ENCODE measurements around the gene MROH2A.

MROH2A gene

GRCh38 chr2:233858331-233858730 lies 80.2 kb downstream of the MROH2A start:
- TF ChIP-seq FOXP2 (optimal IDR thresholded peaks at IDR 0.05; ENCODE audit: borderline replicate concordance, extremely low read depth, extremely low read length, insufficient read depth), result no peak

GRCh38 chr2:233862261-233862768 lies 84.2 kb downstream of the MROH2A start:
- TF ChIP-seq TAF1 (IDR thresholded peaks at IDR 0.05; ENCODE audit: borderline replicate concordance, insufficient read depth, low read length), result no peak
- TF ChIP-seq POLR2AphosphoS5 (IDR thresholded peaks at IDR 0.05; ENCODE audit: low read depth, low read length), result no peak
- TF ChIP-seq FOXP2 (optimal IDR thresholded peaks at IDR 0.05; ENCODE audit: borderline replicate concordance, extremely low read depth, extremely low read length, insufficient read depth), result no peak
- no peak for TF ChIP-seq SIN3A (IDR thresholded peaks at IDR 0.05; ENCODE audit: borderline replicate concordance, insufficient read depth, low read length)
- no peak for TF ChIP-seq REST (IDR thresholded peaks at IDR 0.05; ENCODE audit: insufficient read depth in 1 of 2, low read depth in 2 of 2, low read length in 2 of 2)

DNA sequence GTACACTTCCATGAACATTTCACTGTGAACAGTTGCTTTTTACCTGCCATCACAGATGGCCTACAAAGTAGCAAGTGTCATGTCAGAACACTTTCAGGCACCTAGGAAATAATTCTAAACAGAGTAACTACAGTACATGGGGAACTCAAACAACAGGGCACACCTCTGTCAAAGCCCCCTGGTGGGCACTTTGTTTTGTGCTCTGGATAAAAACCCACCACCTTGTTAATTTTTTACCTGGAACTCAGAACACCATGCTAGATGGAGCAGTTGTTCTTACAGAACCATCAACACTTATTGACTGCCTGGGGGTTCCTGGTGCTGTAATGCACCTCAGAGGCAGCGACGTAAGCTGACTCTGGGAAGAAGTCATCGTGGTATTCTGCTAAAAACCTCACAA lies 87.7 kb downstream of the MROH2A start:
- TF ChIP-seq SIN3A (IDR thresholded peaks at IDR 0.05; ENCODE audit: borderline replicate concordance, insufficient read depth, low read length) (no peak), TAF1 (IDR thresholded peaks at IDR 0.05; ENCODE audit: borderline replicate concordance, insufficient read depth, low read length) (no peak), FOXP2 (optimal IDR thresholded peaks at IDR 0.05; ENCODE audit: borderline replicate concordance, extremely low read depth, extremely low read length, insufficient read depth) (no peak), REST (IDR thresholded peaks at IDR 0.05; ENCODE audit: insufficient read depth in 1 of 2, low read depth in 2 of 2, low read length in 2 of 2) (no peak), POLR2AphosphoS5 (IDR thresholded peaks at IDR 0.05; ENCODE audit: low read depth, low read length) (no peak)

DNA sequence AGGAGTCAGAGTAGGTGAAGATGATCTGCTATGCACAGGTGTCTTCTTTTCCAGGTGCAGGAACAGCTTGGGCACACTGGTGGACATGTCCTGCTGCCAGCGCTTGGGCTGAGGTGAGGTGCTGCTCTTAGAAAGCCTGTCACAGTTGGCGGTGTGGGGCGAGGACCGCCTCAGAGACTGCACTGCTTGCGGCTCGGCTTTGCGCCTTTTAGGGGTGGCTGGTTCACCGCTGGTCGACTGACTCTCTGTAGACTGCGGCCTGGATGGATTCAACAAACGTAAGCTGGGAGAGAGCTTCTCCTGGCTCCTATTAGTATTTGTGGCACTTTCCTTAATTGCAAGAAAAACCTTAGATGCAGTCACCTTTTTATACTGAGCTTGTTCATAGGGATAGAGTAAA lies 88.3 kb downstream of the MROH2A start:
- TF ChIP-seq REST (IDR thresholded peaks at IDR 0.05; ENCODE audit: insufficient read depth in 1 of 2, low read depth in 2 of 2, low read length in 2 of 2) (no peak), FOXP2 (optimal IDR thresholded peaks at IDR 0.05; ENCODE audit: borderline replicate concordance, extremely low read depth, extremely low read length, insufficient read depth) (no peak), SIN3A (IDR thresholded peaks at IDR 0.05; ENCODE audit: borderline replicate concordance, insufficient read depth, low read length) (no peak), POLR2AphosphoS5 (IDR thresholded peaks at IDR 0.05; ENCODE audit: low read depth, low read length) (no peak), TAF1 (IDR thresholded peaks at IDR 0.05; ENCODE audit: borderline replicate concordance, insufficient read depth, low read length) (no peak)

DNA sequence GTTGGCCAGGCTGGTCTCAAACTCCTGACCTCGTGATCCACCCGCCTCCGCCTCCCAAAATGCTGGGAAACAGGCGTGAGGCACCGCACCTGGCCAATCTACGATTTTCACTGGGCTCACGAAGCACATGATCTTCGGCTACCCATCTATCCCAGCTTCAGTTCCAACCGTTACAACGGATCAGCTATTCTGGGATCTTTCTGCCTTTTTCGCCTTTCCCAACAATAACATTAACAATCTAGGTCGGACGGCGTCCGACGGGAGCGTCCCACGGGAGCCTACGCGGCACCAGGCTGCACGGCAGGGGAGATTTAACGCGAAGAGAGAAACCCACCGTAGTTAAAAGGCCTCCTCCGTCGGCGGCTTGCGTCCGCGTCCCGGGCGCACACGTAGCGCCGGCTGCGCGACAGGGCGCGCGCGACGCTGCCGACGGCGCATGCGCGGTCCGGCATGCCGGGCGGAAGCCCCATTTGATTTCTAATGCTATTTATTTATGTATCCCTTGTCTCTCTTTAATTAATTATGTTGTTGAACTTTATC lies 89.9 kb downstream of the MROH2A start, which contains the start of gene MSL3B:
TSS of gene MSL3B (minus strand) at position 394 of the 540 bp plus-strand sequence.
- TF ChIP-seq POLR2AphosphoS5 (IDR thresholded peaks at IDR 0.05; ENCODE audit: low read depth, low read length) (peak; percentile 63), TAF1 (IDR thresholded peaks at IDR 0.05; ENCODE audit: borderline replicate concordance, insufficient read depth, low read length) (no peak)

DNA sequence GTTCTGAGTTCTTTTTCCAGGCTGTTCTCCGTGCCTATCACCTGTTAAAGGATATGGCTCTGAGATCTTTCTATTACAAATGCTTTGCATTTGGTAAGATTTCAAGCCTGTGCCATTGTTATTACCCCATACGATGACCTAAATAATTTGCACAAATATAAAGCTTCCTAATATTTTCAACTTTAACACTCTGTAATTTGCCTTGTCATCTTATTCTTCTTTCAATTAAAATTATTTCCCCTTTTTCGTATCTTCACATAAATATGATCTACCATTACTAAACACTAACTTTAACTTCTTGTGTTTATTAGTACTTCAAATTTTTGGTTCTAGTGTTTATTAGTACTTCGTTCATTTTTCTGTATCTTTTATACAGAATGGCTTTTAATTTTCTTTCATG lies 93.3 kb downstream of the MROH2A start:
- TF ChIP-seq SIN3A (IDR thresholded peaks at IDR 0.05; ENCODE audit: borderline replicate concordance, insufficient read depth, low read length) (no peak), REST (IDR thresholded peaks at IDR 0.05; ENCODE audit: insufficient read depth in 1 of 2, low read depth in 2 of 2, low read length in 2 of 2) (no peak), TAF1 (IDR thresholded peaks at IDR 0.05; ENCODE audit: borderline replicate concordance, insufficient read depth, low read length) (no peak), POLR2AphosphoS5 (IDR thresholded peaks at IDR 0.05; ENCODE audit: low read depth, low read length) (no peak), FOXP2 (optimal IDR thresholded peaks at IDR 0.05; ENCODE audit: borderline replicate concordance, extremely low read depth, extremely low read length, insufficient read depth) (no peak)
